GM21381 (cell line): ENCODE results near the gene TMPRSS12.
"Not testable (repeated sequence)": the region's sequence is repeated elsewhere in the genome, so short reads cannot be mapped to it uniquely, and the experiment has no call there.

Experiments
- ATAC-seq: cut with Tn5 transposase; IDR thresholded peaks from one replicate; pipeline ENCODE4 v1.9.1; 2021; ENCODE audit warnings: mild to moderate bottlenecking, moderate library complexity; ENCODE audit not compliant: unreplicated experiment

Gene TMPRSS12

GRCh38 chr12:50842637-50843493 lies at the start of gene TMPRSS12:
TSS of gene TMPRSS12 (plus strand) at chr12:50842926. CDS start at chr12:50842965, 39 bp downstream.
- no peak for ATAC-seq

GRCh38 chr12:50799908-50800307 lies 42.8 kb upstream of the TMPRSS12 start:
- no peak for ATAC-seq

GRCh38 chr12:50803230-50803875 lies 39.4 kb upstream of the TMPRSS12 start:
- no peak for ATAC-seq

- ATAC-seq: no peak
These were observed 36.5 kb upstream of the TMPRSS12 start for GRCh38 chr12:50806176-50806575.

- not testable (repeated sequence) for ATAC-seq
These were observed 33.6 kb upstream of the TMPRSS12 start for GRCh38 chr12:50809131-50809530.

GRCh38 chr12:50814921-50815320 lies 27.8 kb upstream of the TMPRSS12 start:
- not testable (repeated sequence) for ATAC-seq

GRCh38 chr12:50820177-50820576 lies 22.5 kb upstream of the TMPRSS12 start:
- ATAC-seq: no peak

GRCh38 chr12:50822082-50822481 lies 20.6 kb upstream of the TMPRSS12 start:
- no peak for ATAC-seq

- ATAC-seq: not testable (repeated sequence)
These were observed 19.0 kb upstream of the TMPRSS12 start for GRCh38 chr12:50823724-50824123.

GRCh38 chr12:50824914-50825313 lies 17.8 kb upstream of the TMPRSS12 start:
- ATAC-seq: no peak

- ATAC-seq: no peak
These were observed 17.3 kb upstream of the TMPRSS12 start for GRCh38 chr12:50825372-50825838.

GRCh38 chr12:50828121-50828520 lies 14.6 kb upstream of the TMPRSS12 start:
- ATAC-seq: no peak

GRCh38 chr12:50828886-50829285 lies 13.8 kb upstream of the TMPRSS12 start:
- ATAC-seq: no peak

- ATAC-seq: not testable (repeated sequence)
These were observed 8.9 kb upstream of the TMPRSS12 start for GRCh38 chr12:50833801-50834200.

- ATAC-seq: no peak
These were observed 3.7 kb upstream of the TMPRSS12 start for GRCh38 chr12:50839042-50839441.

- no peak for ATAC-seq
These were observed 1.8 kb upstream of the TMPRSS12 start for GRCh38 chr12:50840809-50841487.

GRCh38 chr12:50841716-50842531 lies 802 bp upstream of the TMPRSS12 start:
- ATAC-seq: no peak

- ATAC-seq: no peak
These were observed 2.4 kb downstream of the TMPRSS12 start for GRCh38 chr12:50845021-50845647.

- no peak for ATAC-seq
These were observed 6.2 kb downstream of the TMPRSS12 start for GRCh38 chr12:50848963-50849362.

- ATAC-seq: not testable (repeated sequence)
These were observed 12.5 kb downstream of the TMPRSS12 start for GRCh38 chr12:50855218-50855617.
